GM18517 (cell line): ENCODE results near the gene NARS2.
"Not testable (repeated sequence)": the region's sequence is repeated elsewhere in the genome, so short reads cannot be mapped to it uniquely, and the experiment has no call there.

Experiments used
- ATAC-seq: cut with Tn5 transposase; IDR thresholded peaks from one replicate; pipeline ENCODE4 v1.9.1; 2021; ENCODE audit warnings: mild to moderate bottlenecking, moderate library complexity; ENCODE audit not compliant: unreplicated experiment

Gene NARS2

DNA sequence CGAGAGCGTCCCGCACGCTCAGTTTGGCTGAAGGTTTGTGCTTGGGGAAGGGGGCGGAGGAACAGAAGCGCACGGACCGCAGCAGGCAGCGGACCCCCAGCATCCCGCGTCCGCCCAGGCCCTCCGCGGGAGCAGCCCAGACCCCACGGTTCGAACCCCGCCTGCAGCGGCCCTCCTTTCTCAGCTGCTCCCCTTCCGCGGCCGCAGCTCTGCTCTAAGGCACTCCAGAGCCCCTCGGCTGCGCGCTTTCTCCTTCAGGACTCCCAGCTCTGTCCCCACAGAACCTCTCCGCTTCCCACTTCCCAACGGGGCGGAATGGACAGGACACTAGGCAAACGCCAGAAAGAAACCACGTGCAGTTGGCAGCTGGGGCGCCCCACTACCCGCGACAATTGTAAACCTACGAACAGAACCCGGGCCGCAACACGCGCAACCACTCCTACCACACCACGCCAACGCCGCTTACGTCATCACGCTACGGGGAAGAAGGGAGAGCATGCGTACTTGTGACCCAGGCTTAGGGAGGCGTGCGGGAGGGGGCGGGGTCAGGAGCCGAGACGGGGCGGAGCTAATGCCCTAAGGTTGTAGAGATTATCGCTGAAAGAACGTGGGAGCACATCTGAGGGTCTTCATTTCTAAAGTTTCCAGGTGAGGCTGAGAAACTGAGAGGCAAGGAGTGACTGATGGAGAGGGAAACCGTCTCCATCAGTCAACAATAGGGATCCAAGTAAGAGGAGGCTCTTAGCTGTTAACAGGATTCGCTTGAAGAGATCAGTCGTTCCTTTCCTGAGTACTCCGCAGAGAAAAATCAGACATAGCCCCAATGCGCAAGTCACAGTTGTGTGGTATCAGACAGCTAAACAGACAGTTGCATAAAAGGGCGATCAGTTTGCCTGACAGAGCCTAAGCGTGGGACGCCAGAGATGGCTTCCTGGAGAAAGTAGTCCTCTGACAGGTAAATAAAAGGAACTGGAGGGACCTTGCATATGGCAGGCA lies at the start of gene NARS2:
Gene NARS2 (minus strand): TSS at position 479 of the 996 bp plus-strand sequence. CDS start 376 bp downstream, at position 103.
- peak; percentile 92 for ATAC-seq

DNA sequence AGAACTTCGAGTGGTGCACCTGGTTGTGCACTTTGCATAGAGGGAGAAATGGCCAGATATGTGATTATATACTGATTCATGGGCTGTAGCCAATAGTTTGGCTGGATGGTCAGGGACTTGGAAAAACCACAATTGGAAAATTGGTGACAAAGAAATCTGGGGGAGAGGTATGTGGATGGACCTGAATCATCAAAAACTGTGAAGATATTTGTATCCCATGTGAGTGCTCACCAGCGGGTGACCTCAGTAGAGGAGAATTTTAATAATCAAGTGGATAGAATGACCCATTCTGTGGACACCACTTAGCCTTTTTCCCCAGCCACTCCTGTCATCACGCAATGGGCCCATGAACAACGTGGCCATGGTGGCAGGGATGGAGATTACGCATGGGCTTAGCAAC lies 48.0 kb upstream of the NARS2 start:
- no peak for ATAC-seq

DNA sequence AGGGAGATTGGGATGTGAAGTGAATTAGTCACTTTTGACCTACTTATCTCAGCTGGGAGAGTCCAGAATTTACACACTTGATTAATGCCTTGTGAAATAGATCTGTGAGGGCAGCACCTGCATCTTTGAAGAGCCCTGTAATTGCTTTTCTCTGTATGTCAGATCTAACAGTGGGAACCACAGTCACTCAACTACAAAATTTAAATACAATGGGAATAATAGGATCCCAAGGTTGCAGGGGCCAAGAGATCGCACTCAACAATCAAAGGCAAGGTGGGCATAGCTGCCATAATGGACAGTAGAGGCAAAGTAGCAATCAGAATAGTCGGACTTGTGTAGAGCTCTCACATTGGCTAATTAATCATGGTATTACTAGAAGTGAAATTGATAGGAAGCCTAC lies 45.5 kb upstream of the NARS2 start:
- no peak for ATAC-seq

DNA sequence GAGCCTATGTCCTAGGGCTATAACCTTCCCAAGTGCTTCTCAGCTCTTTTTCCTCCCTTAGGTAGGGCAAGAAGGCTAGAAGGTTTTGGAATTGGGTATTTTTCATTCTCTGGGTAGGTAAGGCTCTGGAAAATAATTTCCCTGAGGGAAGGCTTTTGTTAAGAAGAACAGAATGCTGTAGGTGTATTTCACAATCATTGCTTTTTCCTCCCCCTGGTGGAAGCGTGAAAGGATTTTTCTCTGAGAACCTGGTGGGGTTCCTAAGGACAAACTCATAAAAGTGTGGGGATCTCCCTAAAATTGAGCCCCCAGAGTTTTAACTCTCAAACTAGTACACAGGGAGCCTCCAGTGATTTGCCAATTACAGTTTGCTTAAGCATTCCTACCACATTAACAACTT lies 41.1 kb upstream of the NARS2 start:
- no peak for ATAC-seq

GRCh38 chr11:78613378-78613813 lies 38.7 kb upstream of the NARS2 start:
- ATAC-seq, result no peak

GRCh38 chr11:78612721-78613377 lies 38.2 kb upstream of the NARS2 start:
- no peak for ATAC-seq

GRCh38 chr11:78609321-78609720 lies 34.7 kb upstream of the NARS2 start:
- not testable (repeated sequence) for ATAC-seq

DNA sequence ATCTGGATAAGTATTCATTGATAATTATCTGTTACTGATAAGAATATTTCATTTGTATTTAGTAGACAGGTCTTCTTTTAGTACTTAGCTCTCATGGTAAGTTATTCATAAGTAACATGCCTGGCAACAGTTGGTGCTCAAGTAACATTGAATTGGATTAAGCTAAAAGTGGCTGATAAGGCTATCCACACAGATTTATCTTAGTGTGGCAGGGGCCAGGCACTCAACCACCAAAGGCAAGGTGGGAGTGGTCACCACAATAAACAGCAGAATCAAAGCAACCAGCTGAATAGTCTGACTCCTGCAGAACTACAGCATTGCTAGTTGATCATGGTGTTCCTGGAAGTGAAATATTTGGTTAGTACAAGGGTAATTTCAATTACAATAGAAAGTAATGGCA lies 33.0 kb upstream of the NARS2 start:
- no peak for ATAC-seq

DNA sequence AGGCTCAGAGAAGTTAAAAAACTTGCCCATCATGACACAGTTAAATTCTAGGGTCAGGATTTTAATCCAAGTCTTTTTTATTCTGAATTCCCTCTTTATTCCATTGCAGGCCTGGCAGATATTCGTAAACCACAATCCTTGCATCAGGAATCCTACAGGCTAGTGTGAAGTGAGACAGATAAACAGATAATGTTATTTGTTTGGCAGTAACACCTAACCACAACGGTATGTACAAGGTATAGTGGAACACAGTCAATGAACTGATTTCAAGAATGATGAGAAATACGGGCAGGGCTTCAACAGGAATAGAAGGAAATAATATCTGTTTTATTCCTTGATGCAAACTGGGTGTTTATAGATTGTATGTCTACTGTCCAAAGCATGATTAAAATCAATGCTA lies 32.0 kb upstream of the NARS2 start:
- ATAC-seq, result no peak

- ATAC-seq, result no peak
Measured at GRCh38 chr11:78605296-78605695, 30.6 kb upstream of the NARS2 start.

- ATAC-seq, result no peak
Measured at GRCh38 chr11:78603792-78604191, 29.1 kb upstream of the NARS2 start.

- not testable (repeated sequence) for ATAC-seq
Measured at GRCh38 chr11:78602771-78603170, 28.1 kb upstream of the NARS2 start.

GRCh38 chr11:78601066-78601465 lies 26.4 kb upstream of the NARS2 start:
- ATAC-seq, result not testable (repeated sequence)

DNA sequence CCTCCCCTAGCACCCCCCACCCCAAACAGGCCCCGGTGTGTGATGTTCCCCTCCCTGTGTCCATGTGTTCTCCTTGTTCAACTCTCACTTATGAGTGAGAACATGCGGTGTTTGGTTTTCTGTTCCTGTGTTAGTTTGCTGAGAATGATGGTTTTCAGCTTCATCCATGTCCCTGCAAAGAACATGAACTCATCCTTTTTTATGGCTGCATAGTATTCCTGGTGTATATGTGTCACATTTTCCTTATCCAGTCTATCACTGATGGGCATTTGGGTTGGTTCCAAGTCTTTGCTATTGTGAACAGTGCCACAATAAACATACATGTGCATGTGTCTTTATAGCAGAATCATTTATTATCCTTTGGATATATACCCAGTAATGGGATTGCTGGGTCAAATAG lies 22.9 kb upstream of the NARS2 start:
- not testable (repeated sequence) for ATAC-seq

GRCh38 chr11:78595436-78596130 lies 20.9 kb upstream of the NARS2 start:
- no peak for ATAC-seq

GRCh38 chr11:78594814-78595213 lies 20.1 kb upstream of the NARS2 start:
- ATAC-seq, result no peak

- no peak for ATAC-seq
Measured at GRCh38 chr11:78588517-78588916, 13.9 kb upstream of the NARS2 start.

DNA sequence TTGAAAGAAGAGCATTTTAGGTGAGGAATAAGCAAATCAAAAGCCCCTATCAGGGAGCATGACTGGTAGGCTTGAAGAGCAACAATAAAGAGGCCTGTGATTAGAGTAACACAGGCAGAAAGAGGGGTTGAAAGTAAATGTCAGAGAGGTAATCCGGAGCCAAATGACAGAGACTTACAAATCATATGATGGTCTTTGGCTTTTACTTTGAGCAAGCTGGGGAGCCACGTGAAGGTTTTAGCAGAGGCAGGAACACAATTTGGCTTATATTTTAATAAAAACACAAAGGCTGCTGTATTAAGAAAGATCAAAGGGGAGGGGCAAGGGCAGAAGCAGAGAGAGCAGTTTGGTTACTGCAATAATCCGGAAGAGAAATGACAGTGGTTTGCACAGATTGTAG lies 12.8 kb upstream of the NARS2 start:
- no peak for ATAC-seq

DNA sequence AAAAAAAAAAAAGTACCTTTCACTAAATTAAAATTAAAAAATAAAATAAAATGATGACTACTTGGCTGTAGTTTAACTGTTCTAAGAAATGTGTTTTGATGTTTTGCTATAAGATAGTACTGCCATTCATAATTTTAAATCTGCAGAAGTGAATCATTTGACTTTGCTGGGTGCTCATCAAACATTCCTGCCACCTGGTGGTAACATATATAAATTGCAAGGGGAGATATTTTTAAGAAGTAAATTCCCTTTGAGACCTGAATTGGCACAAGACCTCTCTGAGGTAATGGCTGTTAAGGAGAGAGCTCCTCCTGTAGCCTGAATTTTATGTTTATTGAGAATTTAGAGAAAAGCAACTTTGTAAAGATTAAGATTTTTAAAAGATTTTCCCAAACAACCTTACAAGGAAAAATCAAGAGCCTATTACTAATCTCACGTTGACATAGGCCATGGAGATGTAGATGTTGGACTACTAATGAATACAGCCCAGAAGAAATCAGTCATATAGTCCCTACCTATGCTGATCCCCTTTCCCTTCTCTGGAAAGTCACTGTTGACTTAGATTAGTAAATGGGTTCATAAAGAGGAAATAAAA lies 11.9 kb upstream of the NARS2 start:
- ATAC-seq, result no peak

GRCh38 chr11:78583889-78584288 lies 9.2 kb upstream of the NARS2 start:
- ATAC-seq, result no peak

GRCh38 chr11:78577495-78577894 lies 2.8 kb upstream of the NARS2 start:
- no peak for ATAC-seq
